Astrocyte (in vitro differentiated cells and primary cell): ENCODE measurements around the gene PLD5.

ENCODE experiments used
- CTCF ChIP-seq: IDR thresholded peaks from 2 replicates; pipeline ENCODE4 v1.5.1; 2011; ENCODE audit warnings: low read depth, mild to moderate bottlenecking, inconsistent platforms, low read length, moderate library complexity; ENCODE audit not compliant: insufficient read depth
- EZH2 ChIP-seq: IDR thresholded peaks from 2 replicates; pipeline ENCODE4 v1.6.1; 2012; ENCODE audit warnings: mild to moderate bottlenecking, low read length, inconsistent platforms; ENCODE audit not compliant: insufficient read depth

DNA sequence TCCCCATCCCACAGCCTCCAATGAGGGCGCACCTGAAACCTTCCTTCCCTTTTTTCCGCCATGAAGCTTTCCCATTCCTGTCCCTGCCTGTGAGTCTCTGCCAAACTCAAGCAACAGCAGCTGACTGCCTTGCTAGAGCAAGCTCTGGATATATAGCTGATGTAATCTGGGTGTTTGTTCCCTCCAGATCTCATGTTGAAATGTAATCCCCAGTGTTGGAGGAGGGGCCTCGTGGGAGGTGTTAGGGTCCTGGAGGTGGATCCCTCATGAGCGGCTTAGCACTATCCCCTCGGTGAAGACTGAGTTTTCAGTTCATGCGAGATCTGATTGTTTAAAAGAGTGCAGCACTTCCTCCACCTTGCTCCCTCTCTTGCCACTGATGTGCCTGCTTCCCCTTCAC, 321.2 kb downstream of the PLD5 start:
- TF ChIP-seq CTCF = no peak
- TF ChIP-seq EZH2 = no peak
